ENCODE measurements around the gene PRKCZ. TPM values are rescaled to one million over a fixed set of nuclear protein-coding genes. Genes with fewer than 3 reads are reported as not detected.

Gene PRKCZ
- total RNA-seq, 1 experiment from 2014 or later = 1.9 TPM

DNA sequence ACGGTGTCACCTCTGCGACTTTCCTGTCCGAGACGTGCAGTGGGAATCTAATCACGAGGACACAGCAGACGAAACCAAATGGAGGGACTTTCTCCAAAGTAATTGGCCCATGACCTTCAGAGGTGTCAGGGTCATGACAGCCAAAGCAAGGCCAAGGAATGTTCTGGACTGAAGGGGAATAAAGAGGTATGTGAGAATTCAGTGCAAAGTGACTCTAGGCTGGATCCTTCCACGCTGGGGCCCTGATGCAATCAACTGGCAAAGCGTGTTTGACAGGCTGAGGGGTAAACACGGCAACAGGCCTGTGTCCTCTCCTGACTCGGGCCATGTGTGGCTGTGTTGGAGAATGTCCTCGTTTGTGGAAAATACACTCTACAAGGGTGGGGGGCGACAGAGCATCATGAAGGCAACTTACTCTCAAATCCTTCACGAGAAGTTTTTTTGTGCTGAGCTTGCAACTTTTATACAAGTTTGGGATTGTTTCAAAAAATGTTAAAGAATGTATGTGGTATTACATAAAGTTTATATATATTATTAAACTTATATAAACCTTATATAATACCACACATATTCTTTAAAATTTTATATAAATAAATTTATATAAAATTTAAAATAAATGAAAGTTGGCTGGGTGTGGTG is 48.3 kb upstream of the PRKCZ start:
- H3K27me3 ChIP-seq (replicated peaks; ENCODE audit: insufficient read depth, low read depth, low read length, poor library complexity) = peaks cover 31% of the 10 kb centered on the region
- H3K4me3 ChIP-seq (ENCODE audit: low read depth, low read length, poor library complexity, severe bottlenecking) = no peak overlapping the region
- BruUV-seq (replicated peaks) = no TSS peak
- TF ChIP-seq EZH2 (IDR thresholded peaks at IDR 0.05; ENCODE audit: borderline replicate concordance, low read depth, low read length, poor library complexity, severe bottlenecking) = no peak
- TF ChIP-seq, protein P1, sequence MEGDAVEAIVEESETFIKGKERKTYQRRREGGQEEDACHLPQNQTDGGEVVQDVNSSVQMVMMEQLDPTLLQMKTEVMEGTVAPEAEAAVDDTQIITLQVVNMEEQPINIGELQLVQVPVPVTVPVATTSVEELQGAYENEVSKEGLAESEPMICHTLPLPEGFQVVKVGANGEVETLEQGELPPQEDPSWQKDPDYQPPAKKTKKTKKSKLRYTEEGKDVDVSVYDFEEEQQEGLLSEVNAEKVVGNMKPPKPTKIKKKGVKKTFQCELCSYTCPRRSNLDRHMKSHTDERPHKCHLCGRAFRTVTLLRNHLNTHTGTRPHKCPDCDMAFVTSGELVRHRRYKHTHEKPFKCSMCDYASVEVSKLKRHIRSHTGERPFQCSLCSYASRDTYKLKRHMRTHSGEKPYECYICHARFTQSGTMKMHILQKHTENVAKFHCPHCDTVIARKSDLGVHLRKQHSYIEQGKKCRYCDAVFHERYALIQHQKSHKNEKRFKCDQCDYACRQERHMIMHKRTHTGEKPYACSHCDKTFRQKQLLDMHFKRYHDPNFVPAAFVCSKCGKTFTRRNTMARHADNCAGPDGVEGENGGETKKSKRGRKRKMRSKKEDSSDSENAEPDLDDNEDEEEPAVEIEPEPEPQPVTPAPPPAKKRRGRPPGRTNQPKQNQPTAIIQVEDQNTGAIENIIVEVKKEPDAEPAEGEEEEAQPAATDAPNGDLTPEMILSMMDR (conservative IDR thresholded peaks at IDR 0.05; ENCODE audit: low read depth, low read length) = no peak
- ChIA-PET POLR2A (ENCODE audit: low non-redundant PET) (no interaction called here), CTCF (no interaction called here)
- no peaks in the 10 kb centered on the region for H3K36me3 ChIP-seq (ENCODE audit: insufficient read depth, low read length, poor library complexity, severe bottlenecking)
- no peak overlapping the region for H3K27ac ChIP-seq (ENCODE audit: low read depth, low read length, poor library complexity, severe bottlenecking)
- no peaks in the 10 kb centered on the region for H3K9me3 ChIP-seq (ENCODE audit: low read depth, low read length, poor library complexity, severe bottlenecking)
- no peak for DNase-seq (ENCODE audit: low spot score)
- no peaks in the 10 kb centered on the region for H3K4me1 ChIP-seq (ENCODE audit: insufficient read depth, low read length, poor library complexity, severe bottlenecking)
- intact Hi-C loops (cut with micrococcal nuclease; ENCODE audit: unreplicated experiment) = no loop called here

DNA sequence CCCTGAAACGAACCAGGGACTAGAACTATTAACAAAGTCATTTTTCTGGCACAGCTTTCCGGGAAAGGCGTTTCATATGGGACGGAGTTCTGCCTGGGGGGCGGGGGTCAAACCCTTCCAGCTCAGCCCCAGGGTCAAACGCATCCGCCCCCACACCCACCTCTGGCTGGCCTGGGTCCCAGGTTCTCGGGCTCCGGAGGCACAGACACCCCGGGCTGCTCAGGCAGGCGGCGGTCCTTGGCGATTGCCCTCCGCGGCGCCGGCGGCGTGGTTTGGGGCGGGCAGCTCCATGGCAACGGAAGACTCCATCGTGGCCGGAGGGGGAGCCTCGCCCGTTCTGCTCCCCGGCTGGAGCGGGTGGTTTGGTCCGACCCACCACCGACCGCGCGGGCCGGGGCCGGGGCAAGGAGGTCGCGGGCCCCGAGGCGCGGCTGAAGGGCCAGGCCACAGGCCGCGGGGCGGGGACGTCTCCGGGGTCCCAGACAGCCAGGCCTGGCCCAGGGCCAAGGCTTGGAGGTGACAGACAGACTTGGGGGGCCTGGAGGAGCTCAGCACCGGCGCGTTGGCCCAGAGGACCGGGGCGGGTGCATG is 46.6 kb upstream of the PRKCZ start, which contains the start of gene CFAP74:
CFAP74 (minus strand) TSS at position 246 of the 591 bp plus-strand sequence. CDS start 12,830 bp downstream, outside the sequence.
- TF ChIP-seq, protein P1 (conservative IDR thresholded peaks at IDR 0.05; ENCODE audit: low read depth, low read length) = no peak
- peak; percentile 55 for TF ChIP-seq EZH2 (IDR thresholded peaks at IDR 0.05; ENCODE audit: borderline replicate concordance, low read depth, low read length, poor library complexity, severe bottlenecking)
- peak; percentile 44 for DNase-seq (ENCODE audit: low spot score)
- no peaks in the 10 kb centered on the region for H3K9me3 ChIP-seq (ENCODE audit: low read depth, low read length, poor library complexity, severe bottlenecking)
- ChIA-PET CTCF (interaction anchor here (0.5 kb wide), 1 partner anchor 145 kb away, joined by 3 read pairs; no protein-coding TSS in a partner anchor), POLR2A (ENCODE audit: low non-redundant PET) (no interaction called here)
- intact Hi-C loops (cut with micrococcal nuclease; ENCODE audit: unreplicated experiment) = no loop called here
- H3K27me3 ChIP-seq (replicated peaks; ENCODE audit: insufficient read depth, low read depth, low read length, poor library complexity) = peaks cover 31% of the 10 kb centered on the region
- no peaks in the 10 kb centered on the region for H3K4me1 ChIP-seq (ENCODE audit: insufficient read depth, low read length, poor library complexity, severe bottlenecking)
- no TSS peak for BruUV-seq (replicated peaks)
- no peak within 1 kb of the TSS for H3K4me3 ChIP-seq (ENCODE audit: low read depth, low read length, poor library complexity, severe bottlenecking)
- no peaks in the 10 kb centered on the region for H3K36me3 ChIP-seq (ENCODE audit: insufficient read depth, low read length, poor library complexity, severe bottlenecking)
- H3K27ac ChIP-seq (ENCODE audit: low read depth, low read length, poor library complexity, severe bottlenecking) = no peak within 1 kb of the TSS

DNA sequence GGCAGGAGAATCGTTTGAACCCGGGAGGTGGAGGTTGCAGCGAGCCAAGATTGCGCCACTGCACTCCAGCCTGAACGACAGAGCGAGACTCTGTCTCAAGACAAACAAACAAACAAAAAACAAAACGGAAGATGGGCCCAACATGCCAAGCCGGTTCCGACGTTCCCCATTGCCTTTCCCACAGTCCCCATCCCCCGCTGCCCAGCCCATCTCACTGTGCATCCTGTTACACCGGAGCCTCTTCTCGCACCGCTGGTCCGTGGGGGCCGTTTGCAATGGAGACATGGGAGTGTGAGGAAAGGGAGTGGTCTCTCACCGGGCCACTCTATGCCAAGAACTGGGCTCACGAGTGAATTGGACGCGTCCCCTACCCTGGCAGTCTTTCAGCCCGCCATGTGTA is 45.4 kb upstream of the PRKCZ start:
- Histone ChIP-seq H3K4me3 (ENCODE audit: low read depth, low read length, poor library complexity, severe bottlenecking) (no peak overlapping the region), H3K36me3 (ENCODE audit: insufficient read depth, low read length, poor library complexity, severe bottlenecking) (no peaks in the 10 kb centered on the region), H3K9me3 (ENCODE audit: low read depth, low read length, poor library complexity, severe bottlenecking) (no peaks in the 10 kb centered on the region), H3K27me3 (replicated peaks; ENCODE audit: insufficient read depth, low read depth, low read length, poor library complexity) (peaks cover 31% of the 10 kb centered on the region), H3K4me1 (ENCODE audit: insufficient read depth, low read length, poor library complexity, severe bottlenecking) (no peaks in the 10 kb centered on the region), H3K27ac (ENCODE audit: low read depth, low read length, poor library complexity, severe bottlenecking) (no peak overlapping the region)
- TF ChIP-seq EZH2 (IDR thresholded peaks at IDR 0.05; ENCODE audit: borderline replicate concordance, low read depth, low read length, poor library complexity, severe bottlenecking) = no peak
- TF ChIP-seq, protein P1 (conservative IDR thresholded peaks at IDR 0.05; ENCODE audit: low read depth, low read length) = no peak
- intact Hi-C loops (cut with micrococcal nuclease; ENCODE audit: unreplicated experiment) = no loop called here
- no peak for DNase-seq (ENCODE audit: low spot score)
- ChIA-PET CTCF (interaction anchor here (0.6 kb wide), 1 partner anchor 128 kb away, joined by 7 read pairs; no protein-coding TSS in a partner anchor), POLR2A (ENCODE audit: low non-redundant PET) (interaction anchor here (0.6 kb wide), 1 partner anchor 46 kb away, joined by 12 read pairs; no protein-coding TSS in a partner anchor)
- BruUV-seq (replicated peaks) = no TSS peak
